Lung (tissue), 12 donors: Measurements from ENCODE around the gene PSPH. TPM values are rescaled to one million over a fixed set of nuclear protein-coding genes. Genes with fewer than 3 reads are reported as not detected.
"Not testable (repeated sequence)": the region's sequence is repeated elsewhere in the genome, so short reads cannot be mapped to it uniquely, and the experiment has no call there.

ENCODE experiments used
- ATAC-seq: fragments of 200-7000 bp; cut with Tn5 transposase; one replicate; pipeline ENCODE4 v1.9.1; 2020; ENCODE audit warnings: moderate number of reproducible peaks; ENCODE audit not compliant: insufficient read depth, low FRiP score
- DNase-seq, 3 donors: peaks; one replicate each; pipeline ENCODE4 v3.0.0-alpha.2; 2013 to 2017
- H3K27ac ChIP-seq, 2 donors: one replicate each; pipeline ENCODE4 v1.5.1; 2013; ENCODE audit warnings: mild to moderate bottlenecking in 2 of 2, moderate library complexity in 2 of 2, control low read depth in 1 of 2, inconsistent platforms in 1 of 2, low read depth in 1 of 2, low read length in 1 of 2
- H3K27me3 ChIP-seq, 3 donors: one replicate each; pipeline ENCODE4 v1.5.1; 2013; ENCODE audit warnings: low read length in 2 of 3; ENCODE audit not compliant: control insufficient read depth in 3 of 3, insufficient read depth in 3 of 3
- H3K36me3 ChIP-seq, 4 donors: one replicate each; pipeline ENCODE4 v1.5.1; 2013; ENCODE audit warnings: low read length in 4 of 4, mild to moderate bottlenecking in 1 of 4, moderate library complexity in 1 of 4; ENCODE audit not compliant: control insufficient read depth in 4 of 4, insufficient read depth in 4 of 4
- H3K4me1 ChIP-seq, 5 donors: one replicate each; pipeline ENCODE4 v1.5.1; 2013; ENCODE audit warnings: low read length in 5 of 5, mild to moderate bottlenecking in 2 of 5, moderate library complexity in 1 of 5; ENCODE audit not compliant: control insufficient read depth in 5 of 5, insufficient read depth in 5 of 5
- H3K4me3 ChIP-seq: one replicate; pipeline ENCODE4 v1.5.1; 2013; ENCODE audit warnings: mild to moderate bottlenecking, control low read depth, moderate library complexity
- H3K9ac ChIP-seq, 2 donors: one replicate each; pipeline ENCODE4 v1.5.1; 2013; ENCODE audit warnings: low read length in 2 of 2, control low read depth in 1 of 2; ENCODE audit not compliant: insufficient read depth in 1 of 2
- H3K9me3 ChIP-seq, 4 donors: one replicate each; pipeline ENCODE4 v1.5.1; 2013; ENCODE audit warnings: low read length in 3 of 4, mild to moderate bottlenecking in 1 of 4, moderate library complexity in 1 of 4; ENCODE audit not compliant: control insufficient read depth in 4 of 4, insufficient read depth in 3 of 4
- WGBS, 2 donors: extraction: QIAGEN DNeasy Blood & Tissue Kit; methylation state at CpG; one replicate each; pipeline ENCODE4 v1.1.7; 2013; 5-methylcytosine and 5-hydroxymethylcytosine counted together
- polyA plus RNA-seq, 2 donors: library from polyadenylated mRNA; stranded (reverse); fragments of 200-250 nt; gene quantifications; one replicate each; pipeline ENCODE4 v1.2.1, GENCODE V29; 2013
- total RNA-seq, 2 donors: library from RNA; depleted of rRNA in 1 of 2; stranded (reverse); fragments of >200 nt in 1 of 2; gene quantifications; one replicate each; pipeline ENCODE4 v1.2.1, GENCODE V29; 2014 to 2021
- TF ChIP-seq, protein P1 (sequence below): IDR thresholded peaks from 2 replicates; pipeline ENCODE4 v1.5.1; 2012; ENCODE audit warnings: mild to moderate bottlenecking; ENCODE audit errors: control extremely low read depth, extremely low read depth
- donor health status: control.
- donor health status: control.
- donor health status: Bipolar disorder and iron deficiency.
- donor health status: healthy.
- donor health status: DM: yes; HTN: yes; CAD: no.

Gene PSPH
- total and polyA plus RNA-seq, 4 donors = 5.9 to 18.5 (median 12.3) TPM

DNA sequence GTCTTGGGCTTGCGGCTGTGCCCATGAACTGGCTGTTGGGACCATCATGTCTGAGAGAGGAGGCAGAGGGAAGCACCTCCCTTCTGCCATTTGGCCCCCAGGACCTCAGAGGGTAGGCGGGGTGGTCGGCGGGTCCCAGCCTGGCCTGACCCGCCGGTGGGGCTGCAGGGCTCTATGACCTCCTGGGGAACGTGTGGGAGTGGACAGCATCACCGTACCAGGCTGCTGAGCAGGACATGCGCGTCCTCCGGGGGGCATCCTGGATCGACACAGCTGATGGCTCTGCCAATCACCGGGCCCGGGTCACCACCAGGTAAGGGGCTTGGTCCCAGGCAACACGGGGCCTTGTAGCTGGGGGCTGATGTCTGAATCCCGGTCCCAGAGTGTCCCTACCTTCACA lies 27.0 kb upstream of the PSPH start:
- Histone ChIP-seq H3K27ac (no peak overlapping the region), H3K9me3 (no peaks in the 10 kb centered on the region), H3K9ac (no peak overlapping the region), H3K27me3 (no peaks in the 10 kb centered on the region), H3K4me3 (no peak overlapping the region), H3K4me1 (peaks cover 0 to 19% (median 7%) of the 10 kb centered on the region in 5 donors), H3K36me3 (peaks cover 0 to 32% (median under 1%) of the 10 kb centered on the region in 4 donors)
- ATAC-seq (no peak), DNase-seq (no peak)
- TF ChIP-seq, protein P1, sequence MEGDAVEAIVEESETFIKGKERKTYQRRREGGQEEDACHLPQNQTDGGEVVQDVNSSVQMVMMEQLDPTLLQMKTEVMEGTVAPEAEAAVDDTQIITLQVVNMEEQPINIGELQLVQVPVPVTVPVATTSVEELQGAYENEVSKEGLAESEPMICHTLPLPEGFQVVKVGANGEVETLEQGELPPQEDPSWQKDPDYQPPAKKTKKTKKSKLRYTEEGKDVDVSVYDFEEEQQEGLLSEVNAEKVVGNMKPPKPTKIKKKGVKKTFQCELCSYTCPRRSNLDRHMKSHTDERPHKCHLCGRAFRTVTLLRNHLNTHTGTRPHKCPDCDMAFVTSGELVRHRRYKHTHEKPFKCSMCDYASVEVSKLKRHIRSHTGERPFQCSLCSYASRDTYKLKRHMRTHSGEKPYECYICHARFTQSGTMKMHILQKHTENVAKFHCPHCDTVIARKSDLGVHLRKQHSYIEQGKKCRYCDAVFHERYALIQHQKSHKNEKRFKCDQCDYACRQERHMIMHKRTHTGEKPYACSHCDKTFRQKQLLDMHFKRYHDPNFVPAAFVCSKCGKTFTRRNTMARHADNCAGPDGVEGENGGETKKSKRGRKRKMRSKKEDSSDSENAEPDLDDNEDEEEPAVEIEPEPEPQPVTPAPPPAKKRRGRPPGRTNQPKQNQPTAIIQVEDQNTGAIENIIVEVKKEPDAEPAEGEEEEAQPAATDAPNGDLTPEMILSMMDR = no peak
- 96 to 98% methylated on average over 16 of the region's 16 CpGs for WGBS, 2 donors

- Histone ChIP-seq H3K9me3 (no peaks in the 10 kb centered on the region), H3K27ac (no peak overlapping the region), H3K4me3 (no peak overlapping the region), H3K36me3 (peaks cover 0 to 35% (median 4%) of the 10 kb centered on the region in 4 donors), H3K27me3 (no peaks in the 10 kb centered on the region), H3K4me1 (peaks cover 0 to 15% (median 7%) of the 10 kb centered on the region in 5 donors), H3K9ac (no peak overlapping the region)
- TF ChIP-seq, protein P1 = no peak
- ATAC-seq (no peak), DNase-seq (no peak)
- WGBS, 2 donors = 93% methylated on average over 3 of the region's 3 CpGs
Measured at GRCh38 chr7:56077681-56078080, 26.4 kb upstream of the PSPH start.

GRCh38 chr7:56074371-56074791 lies 23.1 kb upstream of the PSPH start:
- ATAC-seq (peak; percentile 92), DNase-seq (peak; percentile 84 to 87 (median 85))
- H3K4me1 ChIP-seq = peaks cover 0 to 6% (median 2%) of the 10 kb centered on the region in 5 donors
- H3K27ac ChIP-seq = peak overlapping the region in 1 of 2 donors; percentile 6
- TF ChIP-seq, protein P1 = peak; percentile 88
- no peak overlapping the region for H3K4me3 ChIP-seq
- 19 to 29% methylated on average over 19 of the region's 19 CpGs for WGBS, 2 donors
- H3K9me3 ChIP-seq = no peaks in the 10 kb centered on the region
- H3K27me3 ChIP-seq = no peaks in the 10 kb centered on the region
- H3K9ac ChIP-seq = no peak overlapping the region
- H3K36me3 ChIP-seq = peaks cover 3 to 21% (median 12%) of the 10 kb centered on the region in 4 donors

DNA sequence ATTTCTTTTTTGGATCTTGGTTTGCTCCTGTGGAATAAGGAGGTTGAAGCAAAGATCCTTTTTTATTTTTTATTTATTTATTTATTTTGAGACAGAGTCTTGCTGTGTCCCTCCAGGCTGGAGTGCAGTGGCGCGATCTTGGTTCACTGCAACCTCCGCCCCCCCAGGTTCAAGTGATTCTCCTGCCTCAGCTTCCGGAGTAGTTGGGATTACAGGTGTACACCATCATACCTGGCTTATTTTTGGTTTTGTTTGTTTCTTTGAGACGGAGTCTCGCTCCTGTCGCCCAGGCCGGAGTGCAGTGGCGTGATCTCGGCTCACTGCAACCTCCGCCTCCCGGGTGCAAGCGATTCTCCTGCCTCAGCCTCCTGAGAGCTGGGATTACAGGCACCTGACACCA lies 15.1 kb upstream of the PSPH start:
- ATAC-seq, H3K9ac ChIP-seq, H3K4me3 ChIP-seq, DNase-seq, H3K27me3 ChIP-seq, H3K9me3 ChIP-seq, H3K4me1 ChIP-seq, H3K27ac ChIP-seq: not testable (repeated sequence)
- peaks cover 6 to 21% (median 10%) of the 10 kb centered on the region in 4 donors for H3K36me3 ChIP-seq
- 96 to 97% methylated on average over 13 of the region's 13 CpGs for WGBS, 2 donors
